GM21423 (cell line): Measurements from ENCODE around the gene ATAT1.
A peak's percentile ranks its signal among the peaks of the same experiment; 100 is the strongest.

Experiments
- ATAC-seq: cut with Tn5 transposase; IDR thresholded peaks from one replicate; pipeline ENCODE4 v1.9.1; 2021; ENCODE audit warnings: mild to moderate bottlenecking, moderate library complexity; ENCODE audit not compliant: unreplicated experiment

ATAT1 gene

GRCh38 chr6:30683183-30683979 lies 56.7 kb downstream of the ATAT1 start:
- no peak for ATAC-seq

DNA sequence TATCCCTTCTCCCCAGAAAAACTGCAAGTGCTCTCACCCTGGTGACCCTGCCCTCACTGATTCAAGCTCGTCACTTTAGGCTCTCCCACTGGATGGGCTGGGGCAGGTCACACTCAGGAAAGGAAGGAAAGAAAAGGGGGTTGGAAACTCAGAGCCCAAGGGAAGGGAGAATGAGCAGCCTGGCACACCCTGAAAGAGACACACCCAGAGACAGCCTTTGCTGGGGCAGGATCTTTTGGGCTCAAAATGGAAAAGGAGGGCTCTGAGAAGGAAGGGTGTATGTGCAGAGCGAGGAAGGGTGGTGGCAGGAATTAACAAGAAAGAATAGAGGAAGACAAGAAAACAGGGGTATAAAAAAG lies 57.3 kb downstream of the ATAT1 start:
- no peak for ATAC-seq

GRCh38 chr6:30684386-30685156 lies 57.9 kb downstream of the ATAT1 start:
- ATAC-seq = no peak

DNA sequence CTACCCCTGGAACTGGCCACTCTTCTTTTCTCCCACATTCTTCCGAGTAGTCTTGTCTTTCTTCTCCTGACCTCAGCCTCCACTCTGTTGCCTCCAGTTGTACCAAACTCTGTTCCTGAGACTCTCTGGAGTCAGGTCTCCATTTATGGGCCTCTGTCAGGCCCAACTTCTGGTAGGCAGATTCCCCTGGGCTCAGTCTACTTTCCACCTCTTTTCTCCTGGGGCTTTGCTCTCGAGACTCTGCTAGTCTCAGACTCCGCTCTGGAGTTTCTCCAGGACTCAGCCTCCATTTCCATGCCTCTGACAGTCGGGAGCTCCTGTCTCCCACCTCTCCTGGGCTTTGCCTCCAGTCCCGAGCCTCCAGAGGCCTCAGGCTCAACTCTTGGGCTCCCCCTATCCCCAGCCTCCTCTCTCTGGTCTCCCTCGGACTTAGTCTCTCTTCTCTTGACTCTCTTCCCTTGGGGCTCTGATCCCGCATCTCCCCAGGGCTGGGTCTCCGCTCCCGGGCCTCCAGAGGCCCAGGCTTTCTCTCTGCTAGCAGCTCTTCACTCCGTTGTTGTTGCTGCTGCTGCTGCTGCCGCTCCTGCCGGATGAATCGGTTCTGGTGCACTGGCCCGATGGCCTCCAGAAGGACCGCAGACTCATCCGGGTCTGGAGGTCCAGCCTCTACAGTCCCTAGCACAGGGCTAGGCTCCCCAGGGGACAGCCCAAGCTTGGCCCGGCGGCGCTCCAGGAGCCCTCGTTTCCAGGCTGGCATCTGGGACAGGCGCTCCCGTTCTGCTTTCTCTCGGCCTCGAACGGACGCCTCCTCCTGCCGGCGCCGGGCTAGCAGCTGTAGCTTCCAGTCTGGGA lies 58.7 kb downstream of the ATAT1 start:
- no peak for ATAC-seq

- no peak for ATAC-seq
Observed at GRCh38 chr6:30686009-30686907, 59.6 kb downstream of the ATAT1 start, which contains the start of gene PPP1R18. PPP1R18 (minus strand) TSS chr6:30686645; CDS start chr6:30686018, 627 bp downstream.

DNA sequence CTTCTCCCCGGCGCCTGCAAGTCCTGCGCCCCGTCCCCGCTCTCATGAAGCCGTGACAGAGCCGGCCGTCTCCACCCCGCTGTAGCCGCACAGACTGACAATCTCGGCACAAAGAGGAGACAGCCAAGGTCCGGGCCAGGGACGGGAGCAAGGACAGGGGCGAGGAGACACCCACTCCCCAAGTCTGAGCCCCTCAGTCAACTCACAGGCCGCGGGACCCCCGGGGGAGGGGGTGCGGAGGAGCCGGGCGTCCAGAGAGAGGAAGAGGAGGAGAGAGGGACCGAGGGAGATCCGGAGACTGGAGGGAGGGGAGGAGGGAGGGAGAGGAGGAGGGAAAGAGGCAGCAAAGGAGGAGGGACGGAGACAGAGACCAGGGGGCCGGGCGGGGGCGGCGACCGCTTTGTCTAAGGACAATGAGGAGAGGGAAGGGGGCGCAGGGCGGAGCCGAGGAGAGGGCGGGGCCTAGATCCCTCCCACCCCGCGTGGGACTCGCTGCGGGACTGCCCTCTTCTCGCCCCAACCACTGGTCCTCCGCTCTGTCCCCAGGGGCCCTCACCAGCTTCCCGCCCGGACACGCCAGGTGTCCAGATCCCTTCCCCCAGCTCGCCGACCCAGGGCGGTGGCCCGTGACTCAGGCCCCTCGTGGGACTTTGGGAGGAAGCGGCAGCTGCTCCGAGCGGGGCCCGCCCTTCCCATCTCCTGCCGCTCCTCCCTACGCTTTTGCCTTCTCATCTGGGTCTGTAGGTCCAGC lies 60.4 kb downstream of the ATAT1 start:
- peak; percentile 43 for ATAC-seq

DNA sequence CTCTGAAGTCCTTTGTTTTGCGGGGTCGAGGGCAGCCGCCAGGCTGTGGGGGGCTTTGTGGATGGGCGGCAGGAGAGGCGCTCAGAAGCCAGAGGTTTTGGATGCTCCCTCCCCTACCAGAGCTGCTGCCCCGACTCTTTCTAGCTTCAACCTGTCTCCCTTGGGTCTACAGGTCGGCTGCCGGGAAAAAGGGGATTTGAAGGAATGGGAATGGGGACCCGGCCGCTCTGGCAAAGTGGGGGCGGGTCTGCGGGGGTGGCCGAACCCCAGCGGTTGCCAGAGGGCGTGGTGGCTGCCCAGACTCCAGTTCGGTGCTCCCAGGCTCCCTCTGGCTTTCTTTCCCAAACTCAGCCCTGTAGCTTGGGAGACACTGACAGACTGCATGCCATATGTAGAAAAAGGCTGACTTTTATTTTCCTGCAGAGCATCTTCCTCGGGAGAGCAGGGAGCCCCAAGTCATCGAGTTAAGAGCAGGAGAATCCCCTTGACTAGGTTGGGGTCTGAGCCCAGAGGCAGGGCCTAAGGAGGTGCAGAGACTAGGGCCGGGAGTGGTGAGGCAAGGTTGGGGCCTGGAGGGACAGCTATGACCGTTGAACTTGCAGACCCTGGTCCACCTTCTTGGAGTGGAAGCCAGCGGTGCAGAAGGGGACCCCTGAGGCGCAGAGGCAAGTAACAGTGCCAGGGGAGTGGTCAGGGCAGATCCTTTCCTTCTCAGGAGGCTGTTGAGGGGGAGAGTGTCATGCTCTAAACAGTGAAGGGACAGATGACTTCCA lies 61.2 kb downstream of the ATAT1 start:
- no peak for ATAC-seq

DNA sequence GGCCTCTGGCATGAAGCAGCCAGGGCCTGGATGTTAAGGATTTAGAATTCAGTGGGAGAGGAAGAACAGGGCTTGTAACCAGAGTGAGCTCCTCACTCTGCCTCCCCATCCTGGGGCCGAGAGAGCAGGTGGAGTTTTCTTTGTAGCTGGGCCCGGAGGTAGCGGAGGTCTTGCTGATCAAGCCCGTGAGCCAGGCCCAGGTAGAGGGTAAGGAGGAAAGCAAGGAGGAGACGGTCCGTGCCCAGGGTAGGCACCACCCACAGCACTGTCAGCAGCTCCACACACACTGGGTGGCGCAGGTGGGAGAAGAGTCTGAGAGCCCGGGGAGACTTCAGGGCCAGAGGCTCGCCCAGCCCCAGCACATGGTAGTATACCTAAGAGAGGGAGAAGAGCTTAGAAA lies 61.9 kb downstream of the ATAT1 start:
- no peak for ATAC-seq

DNA sequence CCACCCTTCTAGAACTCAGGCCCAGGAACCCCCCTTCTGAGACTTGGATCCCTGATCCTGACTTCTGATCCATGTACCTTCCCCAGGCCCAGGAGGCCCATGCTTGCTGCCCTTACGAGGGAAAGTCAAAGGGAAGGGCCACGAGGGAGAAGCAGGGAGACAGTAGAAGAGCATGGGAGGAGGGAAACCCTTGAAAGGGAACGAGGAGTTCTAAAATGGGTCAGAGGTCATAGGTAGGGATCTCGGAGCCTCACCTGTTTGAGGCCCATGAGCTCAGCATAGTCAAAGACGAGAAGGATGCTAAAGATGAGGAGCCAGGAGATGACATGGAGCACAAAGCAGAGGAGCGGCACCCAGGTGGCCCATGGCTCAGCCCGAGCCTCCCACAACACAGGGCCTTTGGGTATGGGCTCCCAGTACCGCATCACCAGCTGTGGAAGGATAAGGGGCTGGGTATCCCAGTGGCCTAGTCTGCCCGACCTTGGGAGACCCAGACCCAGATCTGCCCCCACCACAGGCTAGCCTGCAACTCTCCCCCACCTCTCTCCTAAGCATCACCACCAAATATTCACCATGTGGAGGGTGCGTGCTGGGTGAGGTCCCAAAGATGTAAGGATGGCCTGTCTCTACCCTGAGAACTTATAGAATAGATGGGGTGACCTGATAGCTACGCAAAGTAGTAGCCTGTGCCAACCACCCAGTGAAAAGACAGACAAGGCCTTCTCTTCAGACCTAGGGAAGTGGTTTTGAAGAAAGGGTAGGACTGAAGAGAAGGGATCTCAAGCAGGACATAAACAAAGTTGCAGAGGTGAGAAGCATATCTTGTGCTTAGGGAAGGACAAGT lies 62.6 kb downstream of the ATAT1 start:
- ATAC-seq = no peak

- ATAC-seq = no peak
Observed at GRCh38 chr6:30689985-30690384, 63.3 kb downstream of the ATAT1 start.

DNA sequence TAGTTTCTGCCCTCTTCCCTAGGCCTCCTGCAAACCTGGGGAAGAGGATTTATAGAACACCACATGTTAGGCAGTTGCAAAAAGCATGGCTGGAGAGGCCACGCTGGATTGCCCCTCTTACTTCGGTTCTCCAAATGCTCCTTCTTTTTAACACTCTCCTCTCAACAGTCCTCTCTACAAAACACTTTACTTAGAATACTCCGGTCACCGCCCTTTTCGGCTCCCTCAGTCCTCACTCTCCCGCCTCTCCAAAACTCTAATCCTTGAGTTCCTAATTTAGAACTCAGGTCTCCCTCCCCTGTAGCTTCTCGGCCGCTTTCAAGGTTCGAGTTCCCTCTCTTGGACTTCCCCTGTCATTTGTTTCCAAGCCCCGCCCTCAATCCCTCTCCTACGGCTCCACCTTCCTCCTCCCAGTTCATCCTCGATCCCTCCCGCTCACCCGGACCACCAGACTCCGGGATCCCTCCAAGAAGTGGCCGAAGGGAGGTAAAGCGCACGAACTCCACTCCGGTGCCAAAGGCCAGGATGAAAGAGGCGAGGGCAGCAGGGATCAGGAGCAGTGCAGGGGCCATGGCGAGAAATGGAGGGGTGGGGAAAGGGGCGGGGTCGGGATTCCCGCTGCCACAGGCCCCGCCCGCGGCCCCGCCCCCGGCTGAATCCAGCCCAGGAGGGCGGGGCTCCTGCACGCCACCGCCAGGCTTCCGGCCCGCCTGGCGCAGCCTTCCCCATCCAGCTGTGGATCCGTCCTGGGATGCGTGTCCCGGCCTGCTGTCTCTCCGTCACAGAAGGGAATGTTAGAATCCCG lies 63.9 kb downstream of the ATAT1 start, which contains the start of gene NRM:
Gene NRM (minus strand): TSS at position 582 of the 805 bp plus-strand sequence. CDS start 10 bp downstream, at position 572.
- peak; percentile 31 for ATAC-seq

DNA sequence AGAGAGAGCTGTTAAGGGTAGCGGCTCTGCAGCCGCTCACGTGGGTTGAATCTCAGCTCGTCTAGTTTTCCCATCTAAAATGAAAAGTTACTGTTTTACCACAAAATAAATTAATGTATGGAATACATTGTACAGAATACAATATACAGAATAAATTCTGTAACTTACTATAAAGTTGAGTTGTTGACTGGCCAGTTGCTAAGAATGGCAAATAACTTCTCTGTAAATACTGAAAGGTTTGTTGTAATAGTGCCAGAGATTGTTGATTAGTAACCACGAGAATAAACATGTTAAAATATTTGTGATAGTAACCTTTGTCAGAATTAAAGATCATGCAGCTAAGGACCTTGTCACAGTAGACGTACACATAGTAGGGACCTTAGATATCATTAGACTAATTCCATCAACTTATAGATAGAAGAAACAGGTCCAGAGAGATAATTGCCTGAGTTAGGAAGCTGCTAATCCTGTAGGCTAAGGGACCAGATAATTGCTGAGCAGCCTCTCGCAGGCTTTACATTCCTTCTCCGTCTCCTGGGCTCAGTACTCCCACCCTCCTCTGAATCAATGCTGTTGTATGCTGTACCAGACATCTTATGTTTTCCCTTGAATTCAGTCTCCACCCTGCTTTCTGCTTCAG lies 64.7 kb downstream of the ATAT1 start:
- no peak for ATAC-seq
